Activated naive CD4-positive, alpha-beta T cell treated with anti-CD3 and anti-CD28 coated beads, Interleukin-2, amount 50 U/mL, for 16 hours (primary cell): ENCODE measurements around the gene CRHR1.

Experiments used
- DNase-seq: peaks from one replicate; pipeline ENCODE4 v3.0.0-alpha.2; 2020

Gene CRHR1

DNA sequence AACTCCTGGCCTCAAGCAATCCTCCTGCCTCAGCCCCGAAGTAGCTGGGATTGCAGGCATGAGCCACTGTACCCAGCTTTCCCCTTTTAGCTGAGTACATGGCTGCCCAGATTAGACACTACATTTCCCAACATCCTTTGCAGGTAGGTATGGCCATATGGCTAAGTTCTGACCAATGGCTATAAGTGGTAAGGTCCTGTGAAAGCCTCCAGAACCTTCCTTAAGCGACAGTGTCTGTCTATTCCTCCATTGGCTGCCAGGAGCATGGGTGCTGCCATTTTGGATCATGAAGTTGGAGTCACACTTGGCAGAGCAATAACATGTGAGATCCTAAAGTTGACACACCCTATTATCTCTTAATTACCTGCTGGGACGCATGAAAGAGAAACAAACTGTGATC, 24.4 kb upstream of the CRHR1 start:
- no peak for DNase-seq

DNA sequence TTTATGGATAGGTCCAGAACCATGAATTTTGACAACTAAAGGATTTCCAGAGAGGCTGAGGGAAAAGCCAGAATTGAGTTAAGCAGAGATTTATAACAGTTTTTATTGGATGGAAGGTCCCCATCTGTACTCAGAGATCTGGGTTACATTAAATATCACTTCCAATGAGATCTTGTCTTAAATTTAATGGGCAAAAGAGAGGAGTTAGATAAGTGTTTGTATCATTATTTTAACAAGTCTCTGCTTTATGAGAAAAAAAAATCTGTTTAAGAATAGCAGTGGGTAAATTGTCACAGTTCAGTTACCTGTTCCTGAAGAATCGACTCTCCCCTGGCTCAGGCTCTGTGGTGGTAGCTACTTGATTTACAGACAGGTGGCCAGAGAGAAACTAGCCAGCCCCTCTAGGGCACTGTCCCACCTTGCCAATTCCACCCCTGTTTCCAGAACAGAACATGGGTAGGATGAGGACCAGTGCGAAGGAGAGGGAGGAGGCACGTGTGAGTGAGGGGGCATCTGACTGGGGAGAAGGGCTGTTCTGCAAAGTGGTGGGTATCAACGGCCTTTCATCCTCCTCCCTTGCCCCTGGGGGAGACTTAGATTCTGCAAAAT, 22.1 kb upstream of the CRHR1 start:
- no peak for DNase-seq

DNA sequence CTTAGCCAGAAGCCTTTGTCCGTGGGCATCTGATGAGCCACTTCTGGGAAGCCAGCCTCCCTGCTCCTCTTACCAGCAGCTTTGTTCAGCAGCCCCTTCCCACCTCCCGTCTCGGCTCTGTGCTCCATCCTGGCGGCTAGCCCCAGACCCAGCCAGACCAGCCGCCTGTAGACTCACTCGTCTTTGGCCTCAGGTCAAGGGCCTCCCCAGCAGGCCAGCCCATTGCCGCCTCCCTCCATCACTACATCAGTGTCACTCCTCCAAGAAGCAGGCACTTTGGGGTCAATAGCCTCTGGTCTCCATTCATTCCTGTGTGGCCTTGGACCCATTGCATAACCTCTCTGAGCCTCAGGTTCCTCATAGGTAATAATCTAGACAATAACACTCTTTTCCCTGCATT, 20.9 kb upstream of the CRHR1 start:
- no peak for DNase-seq

DNA sequence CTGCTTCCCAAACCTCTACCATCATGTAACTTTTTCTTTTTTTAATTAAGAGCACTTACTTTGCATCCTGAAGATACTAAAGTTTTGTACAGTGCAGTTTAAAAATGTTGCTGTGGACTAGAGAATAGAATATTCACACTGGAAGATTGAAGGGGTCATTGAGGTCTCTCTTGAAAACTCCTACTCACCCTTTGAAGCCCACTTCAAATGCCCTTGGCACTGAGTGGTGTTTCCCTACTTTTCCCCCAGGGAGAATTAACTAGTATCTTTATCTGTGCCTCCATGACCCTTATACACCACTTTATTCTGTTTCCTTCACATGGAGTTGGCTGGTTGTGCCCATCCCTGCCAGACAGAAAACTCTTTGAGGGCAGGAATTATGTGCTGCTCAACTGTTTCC, 19.6 kb upstream of the CRHR1 start:
- no peak for DNase-seq

DNA sequence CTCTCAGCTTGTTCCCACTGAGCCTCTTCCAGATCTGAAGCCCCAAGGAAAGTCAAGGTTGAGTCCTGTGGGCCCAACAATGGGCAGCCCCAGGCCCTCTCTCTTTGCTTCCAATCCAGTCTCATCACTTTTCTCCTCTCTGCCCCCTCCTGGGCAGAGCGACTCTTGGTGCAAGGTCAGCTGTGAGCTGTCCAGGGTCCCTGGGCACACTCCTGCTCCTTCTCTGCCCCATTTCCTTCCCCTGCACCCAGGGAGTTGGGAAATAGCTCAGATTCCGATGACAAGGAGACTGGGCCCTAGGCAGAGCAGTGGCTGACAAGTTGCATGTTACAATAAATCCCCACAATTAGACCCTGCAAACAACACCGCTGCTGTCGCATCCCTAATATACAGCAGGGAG, 16.1 kb upstream of the CRHR1 start:
- no peak for DNase-seq

DNA sequence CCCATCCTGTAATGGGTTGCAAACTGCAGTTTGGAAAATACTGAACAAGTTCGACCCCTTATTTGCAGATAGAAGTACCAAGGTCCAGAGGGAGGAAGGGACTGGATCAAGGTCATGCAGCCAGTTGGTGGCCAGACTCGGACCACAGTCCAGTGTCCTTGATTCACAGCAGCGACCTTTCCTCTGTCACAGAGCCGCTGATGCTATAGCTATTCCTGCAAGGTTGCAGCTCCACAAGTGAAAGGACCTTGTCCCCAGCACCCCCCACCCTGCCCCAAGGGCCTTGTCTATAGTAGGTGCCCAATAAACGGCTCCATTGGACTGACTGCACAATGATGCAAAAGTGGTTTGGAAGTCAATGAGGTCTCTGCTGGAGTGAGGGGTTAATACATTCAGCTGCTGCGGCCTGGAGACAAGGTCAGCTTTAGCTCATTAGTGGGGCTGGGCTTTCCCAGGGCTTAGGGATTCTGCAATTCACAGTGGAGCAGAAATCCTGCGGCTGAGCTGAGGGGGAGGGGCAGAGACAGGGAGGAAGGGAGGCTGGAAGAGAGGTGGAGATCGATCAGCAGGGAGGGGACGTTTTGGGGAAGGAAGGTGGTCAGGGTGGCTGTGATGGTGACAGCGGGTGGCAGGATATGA, 13.4 kb upstream of the CRHR1 start:
- DNase-seq: no peak

DNA sequence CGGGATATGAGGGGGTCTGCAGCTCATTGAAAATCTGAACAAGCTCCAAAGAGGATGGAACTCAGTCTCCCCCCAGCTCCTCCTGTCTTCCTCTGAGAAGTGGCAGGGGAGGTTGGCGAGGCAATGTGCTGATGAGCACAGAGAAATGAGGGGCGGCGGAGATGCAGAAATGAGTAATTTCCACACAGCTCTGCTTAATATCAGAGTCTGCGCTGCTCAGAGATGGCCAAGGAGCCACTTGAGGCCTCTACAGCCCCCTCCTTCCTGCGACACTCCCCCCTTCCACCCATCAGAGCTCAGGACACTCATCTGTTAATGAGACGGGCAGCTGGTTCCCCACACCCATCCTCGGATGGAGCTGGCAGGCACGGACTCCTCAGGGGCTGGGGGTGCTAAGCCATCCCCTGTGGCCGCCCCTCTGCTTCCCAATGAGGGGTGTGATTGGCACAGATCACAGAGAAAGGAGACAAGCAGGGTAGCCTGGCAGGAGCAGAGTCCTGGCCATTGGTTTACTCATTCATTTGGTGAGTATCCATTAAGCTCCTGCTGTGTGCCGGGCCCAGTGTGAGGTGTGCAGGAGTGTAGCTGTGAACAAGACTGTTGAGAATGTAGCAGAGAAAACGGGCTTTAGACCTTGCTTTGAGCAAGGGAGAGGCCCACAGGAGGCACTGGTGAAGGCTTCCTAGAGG, 12.7 kb upstream of the CRHR1 start:
- no peak for DNase-seq

DNA sequence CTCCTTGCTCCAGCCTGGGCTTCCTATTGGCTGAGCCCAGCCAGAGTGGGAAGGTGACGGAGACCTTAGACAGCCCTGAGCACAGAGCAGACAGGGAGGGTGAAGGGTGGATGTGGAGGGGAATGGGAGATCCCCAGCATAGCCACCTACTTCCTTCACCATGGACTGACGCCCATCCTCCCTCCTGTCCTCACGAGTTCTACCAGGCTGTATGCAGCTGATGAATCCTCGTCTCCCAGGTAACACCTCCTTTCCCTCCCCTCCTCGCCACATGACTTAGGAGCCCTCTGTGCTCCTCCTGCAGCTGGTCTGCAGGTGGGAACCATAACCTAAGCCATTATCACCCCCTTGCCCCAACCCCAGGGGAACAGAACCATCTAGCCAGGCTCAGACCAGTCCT, 9.0 kb upstream of the CRHR1 start:
- no peak for DNase-seq

DNA sequence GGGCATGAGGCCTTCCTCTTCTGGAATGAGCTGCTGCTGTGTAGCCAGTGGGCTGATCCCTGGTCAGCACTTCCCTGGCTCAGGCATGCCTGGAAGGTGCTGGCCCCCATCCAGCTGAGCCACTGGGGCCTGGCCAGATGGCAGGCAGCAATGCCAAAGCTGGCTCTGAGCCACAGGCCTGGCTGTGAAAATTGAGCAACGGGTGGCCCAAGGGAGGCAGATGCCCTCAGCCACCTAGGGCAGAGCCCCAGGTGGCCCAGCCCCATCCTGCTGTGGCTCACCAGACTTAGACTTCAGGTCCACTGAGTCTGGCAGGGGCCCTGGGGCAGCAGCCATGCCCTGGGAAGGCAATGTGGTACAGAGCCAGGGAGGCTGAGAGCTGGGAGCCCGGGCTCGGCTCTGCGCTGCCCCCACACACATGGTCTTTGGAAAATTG, 8.5 kb upstream of the CRHR1 start:
- no peak for DNase-seq

DNA sequence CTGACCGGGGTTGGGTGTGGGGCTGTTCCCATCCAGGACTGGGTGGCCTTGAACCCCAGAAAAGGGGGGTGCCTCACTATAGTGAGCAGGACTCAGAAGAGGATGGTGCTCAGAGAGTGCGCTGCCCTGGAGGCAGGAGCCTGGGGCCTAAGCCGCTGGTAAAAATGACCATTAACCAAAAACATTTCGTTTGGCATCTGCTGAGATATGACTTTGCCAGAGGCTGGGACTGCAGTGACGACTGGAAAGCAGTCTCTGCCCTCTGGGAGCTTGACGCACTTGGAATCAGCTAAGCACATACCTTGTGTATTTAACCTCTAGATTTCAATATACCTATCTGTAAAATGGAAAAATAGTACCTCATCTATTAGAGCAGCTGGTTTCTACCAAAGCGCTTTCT, 7.2 kb upstream of the CRHR1 start:
- no peak for DNase-seq

DNA sequence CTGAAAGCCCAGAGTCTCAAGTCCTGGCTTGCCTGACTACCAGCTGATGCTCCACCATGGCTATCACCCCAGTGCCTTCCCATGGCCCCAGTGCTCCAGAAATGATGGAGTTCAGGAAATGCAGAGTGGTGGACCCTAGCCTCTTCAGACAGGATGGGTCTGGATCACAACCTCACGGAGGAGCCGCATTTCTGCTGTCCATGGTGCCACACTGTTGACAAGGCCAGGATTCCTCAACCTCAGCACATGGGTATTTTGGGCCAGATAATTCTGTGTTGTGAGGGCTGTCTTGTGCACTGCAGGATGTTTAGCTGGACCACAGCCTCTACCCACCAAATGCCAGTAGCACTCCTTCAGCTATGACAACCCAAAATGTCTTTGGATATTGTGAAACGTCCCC, 6.7 kb upstream of the CRHR1 start:
- no peak for DNase-seq

DNA sequence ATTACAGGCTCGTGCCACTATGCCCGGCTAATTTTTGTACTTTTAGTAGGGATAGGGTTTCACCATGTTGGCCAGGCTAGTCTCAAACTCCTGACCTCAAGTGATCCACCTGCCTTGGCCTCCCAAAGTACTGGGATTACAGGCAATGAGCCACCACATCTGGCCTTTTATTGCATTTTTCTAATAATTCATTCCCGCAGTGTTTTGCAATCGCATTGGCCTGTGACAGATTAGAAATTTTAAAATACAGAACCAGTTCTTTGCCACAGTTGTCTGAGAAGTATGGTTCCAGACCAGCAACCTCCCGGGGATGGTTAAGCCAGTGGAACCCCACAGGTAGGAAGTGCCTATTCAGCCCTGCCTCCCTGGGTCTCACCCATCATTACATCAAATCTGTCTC, 3.2 kb upstream of the CRHR1 start:
- no peak for DNase-seq

DNA sequence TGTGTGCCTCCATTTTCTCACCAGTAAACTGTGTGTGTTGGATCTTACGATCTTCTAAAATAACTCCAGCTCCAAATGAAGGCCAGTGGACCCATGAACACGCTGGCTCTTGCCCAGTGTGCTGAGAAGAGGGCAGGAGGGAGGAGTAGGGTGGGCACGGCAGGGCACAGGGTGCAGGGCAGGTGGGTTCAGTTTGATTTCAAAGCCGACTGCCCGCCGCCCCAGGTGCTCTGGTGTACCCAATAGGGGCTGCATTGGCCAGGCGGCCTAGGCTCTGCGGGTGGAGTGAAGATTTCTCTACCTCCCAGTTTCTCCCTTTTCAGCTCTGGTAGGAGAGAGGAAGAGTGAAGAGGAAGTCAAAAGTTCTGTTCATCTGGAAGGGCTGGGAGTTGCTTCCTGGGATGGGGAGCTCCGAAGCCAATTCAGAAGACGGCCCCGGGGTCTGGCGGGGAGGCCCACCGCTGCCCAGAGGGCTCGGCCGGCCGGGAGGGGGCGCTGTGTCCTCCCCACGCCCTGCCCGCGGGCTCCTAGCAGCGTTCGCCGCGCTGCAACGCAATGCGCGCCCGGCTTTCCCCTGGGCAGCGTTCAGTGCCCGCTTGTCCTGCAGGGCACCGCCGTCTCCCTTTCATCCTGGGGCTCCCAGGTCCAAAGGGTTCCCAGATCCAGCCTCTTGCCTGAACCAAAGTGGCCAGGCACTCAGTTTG, 1.1 kb upstream of the CRHR1 start:
- peak; percentile 48 for DNase-seq

DNA sequence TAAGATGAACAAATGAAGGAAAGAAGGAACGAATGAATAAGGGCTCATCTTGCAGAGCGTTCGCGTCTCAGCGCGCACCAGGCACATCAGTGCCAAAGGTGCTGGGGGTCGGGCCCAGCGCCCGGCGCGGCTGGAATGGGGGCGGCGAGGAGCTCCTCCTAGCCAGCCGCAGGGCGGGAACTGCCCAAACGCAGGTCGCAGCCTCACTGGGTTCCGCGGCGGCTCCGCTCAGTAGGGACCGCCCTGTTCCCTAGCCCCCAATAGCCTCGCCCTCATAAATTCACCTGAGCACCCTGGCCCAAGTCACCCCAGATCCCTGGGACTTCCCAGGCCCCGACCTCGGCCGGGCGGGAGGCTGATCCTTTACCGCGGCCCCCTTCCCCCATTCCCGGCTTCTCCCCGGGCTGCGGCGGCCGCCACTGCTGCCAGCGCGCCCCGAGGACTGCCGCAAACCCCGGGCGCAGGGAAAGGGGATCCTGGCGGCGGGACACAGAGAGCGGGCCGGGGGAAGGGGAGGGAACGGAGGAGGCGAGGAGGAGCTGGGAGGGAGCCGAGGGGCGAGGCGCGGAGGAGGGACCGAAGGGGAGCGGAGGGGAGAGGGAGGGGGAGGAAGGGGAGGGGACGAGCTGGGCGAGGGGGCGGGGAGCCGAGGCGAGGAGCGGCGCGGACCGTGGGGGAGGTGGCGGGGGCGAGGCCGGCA, 377 bp upstream of the CRHR1 start:
- no peak for DNase-seq

DNA sequence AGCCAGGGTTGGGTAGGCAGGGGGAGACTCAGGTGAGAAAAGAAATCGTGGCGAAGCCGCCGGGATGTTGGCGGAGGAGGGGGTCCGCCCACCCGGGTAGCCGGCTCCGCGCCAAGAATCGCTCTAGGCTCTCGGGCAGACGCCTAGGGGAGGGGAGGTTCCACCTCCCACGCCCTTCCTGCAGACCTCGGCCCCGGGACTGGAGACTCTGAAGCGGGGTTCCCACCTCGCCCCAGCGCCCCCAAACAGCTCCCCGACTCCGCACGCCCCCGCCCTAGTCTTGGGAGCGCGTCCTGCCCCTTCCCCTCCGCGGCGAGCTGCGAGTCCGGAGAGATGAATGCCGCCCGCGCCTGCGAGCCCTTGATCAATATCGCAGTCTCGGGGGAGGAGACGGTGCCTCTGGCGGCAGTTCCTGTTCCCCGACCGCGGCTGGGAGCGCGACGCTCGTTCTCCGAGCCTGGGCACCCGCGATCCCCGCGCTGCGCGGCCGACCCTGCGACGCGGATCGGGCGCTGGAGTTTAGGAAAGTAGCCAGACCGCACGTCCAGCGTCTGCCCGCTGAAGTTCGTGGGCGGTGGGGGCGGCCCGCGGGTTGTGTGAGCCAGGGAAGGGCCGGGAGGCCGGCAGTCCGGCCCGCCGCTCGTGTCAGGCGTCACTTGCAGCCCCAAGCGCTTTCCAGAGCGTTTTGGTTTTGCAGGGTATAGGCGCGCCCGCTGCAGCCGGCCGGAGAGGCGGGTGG, 790 bp downstream of the CRHR1 start:
- DNase-seq: peak; percentile 40

DNA sequence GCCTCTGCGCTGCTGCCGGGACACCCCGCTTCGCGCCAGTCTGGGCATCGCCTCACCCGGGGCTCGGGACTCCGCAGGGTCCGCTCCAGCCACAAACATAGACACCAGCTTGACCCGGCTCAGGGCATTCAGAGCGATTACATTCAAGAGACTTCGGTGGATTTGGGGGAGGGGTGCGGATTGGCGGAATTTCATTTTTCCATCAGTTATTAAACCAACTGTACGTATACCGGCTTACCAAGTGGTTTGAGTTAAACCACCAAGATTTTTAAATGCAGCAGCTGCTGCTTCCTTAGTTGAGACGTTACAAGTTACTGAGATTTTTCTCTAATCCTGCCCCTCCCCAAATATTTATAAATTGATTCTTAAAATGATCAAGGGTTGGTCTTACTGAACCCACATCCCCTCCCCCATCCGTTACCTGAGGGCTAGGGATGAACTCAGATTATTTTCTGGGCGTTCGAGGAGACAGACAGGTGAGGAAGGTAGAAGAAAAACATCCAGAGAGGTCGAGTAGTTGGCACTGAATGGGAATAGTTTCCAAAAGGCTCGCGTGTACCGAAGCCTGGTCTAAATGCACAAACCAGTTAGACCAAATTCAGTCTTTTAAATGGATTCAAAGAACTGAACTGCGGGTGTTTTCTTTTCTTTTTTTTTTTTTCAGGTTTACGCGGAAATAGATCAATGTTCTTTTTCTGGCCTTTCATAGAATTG, 1.5 kb downstream of the CRHR1 start:
- no peak for DNase-seq

DNA sequence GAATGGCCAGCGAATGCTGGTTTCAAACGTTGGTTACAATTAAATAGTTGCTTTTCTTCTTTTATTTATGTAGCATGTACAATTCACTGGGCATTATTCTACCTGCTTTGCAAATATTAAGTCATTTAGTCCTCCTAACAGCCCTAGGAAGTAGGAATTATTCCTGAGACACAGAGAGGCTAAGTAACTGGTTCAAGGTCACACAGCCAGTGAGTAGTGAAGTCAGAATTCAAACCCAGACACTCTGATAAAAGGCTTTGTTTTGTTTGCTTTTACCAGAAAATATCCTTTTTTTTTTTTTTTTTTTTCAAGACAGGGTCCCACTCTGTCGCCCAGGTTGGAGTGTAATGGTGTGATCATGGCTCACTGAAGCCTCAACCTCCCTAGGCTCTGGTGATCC, 2.2 kb downstream of the CRHR1 start:
- no peak for DNase-seq

DNA sequence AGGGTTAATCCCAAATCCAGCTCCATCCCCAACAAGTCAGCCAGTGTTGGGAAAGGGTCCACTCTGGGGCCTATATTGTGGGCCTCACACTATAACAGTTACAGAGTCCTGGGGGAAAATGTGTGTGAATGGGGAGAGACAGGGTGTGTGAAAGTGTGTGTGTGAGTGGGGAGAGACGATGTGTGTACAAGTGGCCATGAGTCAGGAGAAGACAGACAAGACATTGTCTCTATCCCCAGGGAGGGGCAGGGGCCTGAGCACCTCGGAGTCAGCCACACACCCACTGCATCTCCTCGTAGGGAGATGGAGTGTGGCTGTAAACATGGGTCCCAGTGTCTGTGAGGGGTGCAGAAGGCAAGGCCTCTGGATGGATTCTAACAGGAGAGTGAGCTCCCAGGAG, 2.9 kb downstream of the CRHR1 start:
- no peak for DNase-seq

DNA sequence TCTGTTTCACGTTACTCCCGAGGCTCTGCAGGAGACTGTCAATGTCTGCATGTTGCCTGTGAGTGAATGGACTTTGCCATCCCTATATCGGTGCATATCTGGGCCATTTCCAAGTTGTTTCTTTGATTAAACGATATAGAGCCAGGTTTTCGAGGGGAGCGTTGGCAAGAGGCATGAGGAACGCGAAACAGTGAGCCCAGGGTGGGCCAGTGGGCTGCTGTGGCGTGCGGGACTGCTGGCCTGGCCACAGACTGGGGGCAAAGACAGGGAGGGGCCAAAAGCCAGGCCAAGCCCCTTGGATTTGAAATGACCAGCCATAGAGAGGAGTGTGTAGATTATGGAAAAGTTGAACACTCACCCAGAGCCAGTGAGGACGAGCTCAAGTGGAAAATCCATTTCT, 3.5 kb downstream of the CRHR1 start:
- DNase-seq: no peak

DNA sequence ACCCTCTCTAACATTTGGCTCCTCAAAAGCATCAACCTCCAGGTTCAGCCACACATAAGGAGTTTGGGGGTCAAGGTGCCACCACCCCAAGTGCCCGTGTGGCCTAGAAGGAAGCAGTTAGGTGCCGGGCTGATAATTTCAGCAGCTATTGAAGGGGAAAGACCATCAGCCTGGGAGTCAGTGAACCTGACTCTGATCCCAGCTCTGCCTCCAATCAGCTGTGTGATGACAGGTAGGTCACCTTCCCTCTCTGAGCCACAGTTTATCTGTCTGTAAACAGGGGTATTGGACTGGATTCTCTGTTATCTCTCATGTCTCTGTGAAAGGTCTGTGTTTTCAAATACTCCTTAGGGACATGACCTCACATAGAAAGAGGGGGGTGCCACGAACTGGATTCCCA, 3.9 kb downstream of the CRHR1 start:
- DNase-seq: no peak

DNA sequence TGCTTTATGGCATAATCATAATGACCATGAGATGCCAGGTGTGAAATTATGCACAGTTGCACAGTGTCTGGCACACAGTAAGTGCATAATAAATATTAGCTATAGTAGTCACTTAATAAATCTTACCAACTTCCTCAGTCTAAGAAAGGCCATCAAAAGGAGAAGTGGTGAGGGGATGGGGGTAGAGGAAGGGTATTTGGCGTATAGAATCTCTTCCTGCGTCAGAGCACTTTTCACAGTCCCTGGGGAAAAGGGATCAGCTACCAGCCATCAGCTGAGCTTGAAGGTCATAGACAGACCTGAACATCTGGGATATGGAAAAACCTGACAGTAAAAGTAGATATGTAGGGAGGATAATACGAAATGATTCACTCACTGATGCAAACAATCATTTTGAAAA, 5.8 kb downstream of the CRHR1 start:
- no peak for DNase-seq
